OCI-LY7 (cell line): ENCODE data around the gene CINP. TPM values are rescaled to one million over a fixed set of nuclear protein-coding genes. Genes with fewer than 3 reads are reported as not detected.

ENCODE experiments used
- BruUV-seq: library from RNA; stranded (reverse); fragments of 400-500 nt; replicated peaks from 2 replicates; lab custom pipeline; 2021; lab: Mats Ljungman, UMichigan
- CTCF ChIA-PET: fragments of 300-600 bp; sonication (Branson Sonifier 250); formaldehyde crosslinking; loops from one replicate; lab custom pipeline; 2022; ENCODE audit warnings: antibody characterized with exemption; ENCODE audit not compliant: unreplicated experiment; lab: Charles Lee
- POLR2A ChIA-PET: fragments of 300-600 bp; sonication (Branson Sonifier 250); formaldehyde crosslinking; loops from one replicate; lab custom pipeline; 2022; ENCODE audit warnings: antibody characterized with exemption; lab: Charles Lee
- DNase-seq: peaks from one replicate; pipeline ENCODE4 v3.0.0-alpha.2; 2015; ENCODE audit warnings: low spot score
- H2AFZ ChIP-seq: fragments of 200-600 bp; sonication (generic), shearing (Covaris generic); 2 replicates; pipeline ENCODE4 v1.6.1; 2014; ENCODE audit warnings: mild to moderate bottlenecking, antibody characterized with exemption, low read length, moderate library complexity
- H3K27ac ChIP-seq: fragments of 200-600 bp; sonication (generic); 2 replicates; pipeline ENCODE4 v1.5.1; 2014; ENCODE audit warnings: mixed run types, low read depth, mild to moderate bottlenecking, moderate library complexity, low read length, inconsistent platforms; ENCODE audit not compliant: poor library complexity, severe bottlenecking
- H3K36me3 ChIP-seq: fragments of 200-600 bp; sonication (generic); 2 replicates; pipeline ENCODE4 v1.6.1; 2014; ENCODE audit warnings: mild to moderate bottlenecking, antibody characterized with exemption, low read length, moderate library complexity, mixed read lengths; ENCODE audit not compliant: insufficient read depth
- H3K4me1 ChIP-seq: fragments of 200-600 bp; sonication (generic); 2 replicates; pipeline ENCODE4 v1.5.1; 2014; ENCODE audit warnings: mild to moderate bottlenecking, low read length; ENCODE audit not compliant: insufficient read depth, poor library complexity, severe bottlenecking
- H3K4me2 ChIP-seq: fragments of 200-600 bp; sonication (generic); 2 replicates; pipeline ENCODE4 v1.6.1; 2014; ENCODE audit warnings: mild to moderate bottlenecking, low read length
- H3K4me3 ChIP-seq: fragments of 200-600 bp; sonication (generic); 2 replicates; pipeline ENCODE4 v1.5.1; 2014; ENCODE audit warnings: mild to moderate bottlenecking, low read depth, low read length; ENCODE audit not compliant: poor library complexity, severe bottlenecking
- H3K79me2 ChIP-seq: fragments of 200-600 bp; sonication (generic); 2 replicates; pipeline ENCODE4 v1.6.1; 2016; ENCODE audit warnings: low read depth, mild to moderate bottlenecking, low read length, moderate library complexity, mixed read lengths; ENCODE audit not compliant: insufficient read depth
- H3K9me2 ChIP-seq: fragments of 200-600 bp; sonication (generic); 2 replicates; pipeline ENCODE4 v1.6.1; 2016; ENCODE audit warnings: mild to moderate bottlenecking, low read length, mixed read lengths; ENCODE audit not compliant: insufficient read depth
- H3K9me3 ChIP-seq: fragments of 200-600 bp; sonication (generic); 2 replicates; pipeline ENCODE4 v1.6.1; 2014; ENCODE audit warnings: mild to moderate bottlenecking, mixed run types, low read length, mixed read lengths
- H4K20me1 ChIP-seq: fragments of 200-600 bp; sonication (generic); 2 replicates; pipeline ENCODE4 v1.6.1; 2014; ENCODE audit warnings: mild to moderate bottlenecking, antibody characterized with exemption, low read length, moderate library complexity, mixed read lengths; ENCODE audit not compliant: insufficient read depth
- CTCF ChIP-seq: fragments of 200-600 bp; sonication (generic); conservative IDR thresholded peaks from 2 replicates; pipeline ENCODE4 v1.5.1; 2014; ENCODE audit warnings: mild to moderate bottlenecking, antibody characterized with exemption, low read length, moderate library complexity, mixed read lengths
- EZH2phosphoT487 ChIP-seq: fragments of 200-600 bp; sonication (generic); IDR thresholded peaks from 2 replicates; pipeline ENCODE4 v1.6.1; 2018; ENCODE audit warnings: low read depth, borderline replicate concordance, mild to moderate bottlenecking, mixed run types, antibody characterized with exemption, low read length, moderate library complexity, mixed read lengths
- intact Hi-C: fragments of 100-400 bp; cut with micrococcal nuclease; formaldehyde crosslinking; loops from one replicate; pipeline ENCODE4 v1.10.0; 2022; ENCODE audit not compliant: unreplicated experiment
- total RNA-seq, 2 experiments: library from RNA; depleted of rRNA in 1 of 2; stranded (reverse); fragments of >200 nt in 1 of 2; shearing (Covaris generic) in 1 of 2; gene quantifications; 2 replicates each; pipeline ENCODE4 v1.2.3, GENCODE V29; 2014 to 2022

Gene CINP
- total RNA-seq, 2 experiments from 2014 or later = 28.2 to 29.8 TPM

GRCh38 chr14:102378830-102379229 lies 16.1 kb upstream of the CINP start:
- Histone ChIP-seq H2AFZ (no peak overlapping the region), H3K4me3 (no peak overlapping the region), H3K9me3 (no peaks in the 10 kb centered on the region), H3K4me2 (no peak overlapping the region), H3K9me2 (no peaks in the 10 kb centered on the region), H3K4me1 (no peaks in the 10 kb centered on the region), H4K20me1 (no peaks in the 10 kb centered on the region), H3K79me2 (no peaks in the 10 kb centered on the region), H3K27ac (no peak overlapping the region), H3K36me3 (peaks cover 9% of the 10 kb centered on the region)
- no peak for DNase-seq
- POLR2A ChIA-PET = no interaction called here
- CTCF ChIA-PET = no interaction called here
- intact Hi-C loops = no loop called here
- BruUV-seq = no TSS peak
- no peak for TF ChIP-seq CTCF
- TF ChIP-seq EZH2phosphoT487 = no peak

- CTCF ChIA-PET = no interaction called here
Observed at GRCh38 chr14:102377696-102378095, 15.0 kb upstream of the CINP start.

More at GRCh38 chr14:102377696-102378095, 15.0 kb upstream of the CINP start:
- intact Hi-C loops = no loop called here
- no peak overlapping the region for H3K27ac ChIP-seq
- H3K79me2 ChIP-seq = no peaks in the 10 kb centered on the region
- POLR2A ChIA-PET = no interaction called here
- H3K4me3 ChIP-seq = no peak overlapping the region
- TF ChIP-seq CTCF (no peak), EZH2phosphoT487 (no peak)
- no peaks in the 10 kb centered on the region for H3K9me2 ChIP-seq
- H4K20me1 ChIP-seq = no peaks in the 10 kb centered on the region
- H3K36me3 ChIP-seq = peaks cover 9% of the 10 kb centered on the region
- no TSS peak for BruUV-seq
- H3K9me3 ChIP-seq = no peaks in the 10 kb centered on the region
- no peak for DNase-seq
- no peaks in the 10 kb centered on the region for H3K4me1 ChIP-seq
- H2AFZ ChIP-seq = no peak overlapping the region
- H3K4me2 ChIP-seq = no peak overlapping the region
